HG02798 (cell line): ENCODE results near the gene DUSP28.
"Not testable (repeated sequence)": the region's sequence is repeated elsewhere in the genome, so short reads cannot be mapped to it uniquely, and the experiment has no call there.

ENCODE experiments used
- ATAC-seq: cut with Tn5 transposase; IDR thresholded peaks from one replicate; pipeline ENCODE4 v1.9.1; 2021; ENCODE audit warnings: mild to moderate bottlenecking; ENCODE audit not compliant: unreplicated experiment, poor library complexity

DUSP28 gene

DNA sequence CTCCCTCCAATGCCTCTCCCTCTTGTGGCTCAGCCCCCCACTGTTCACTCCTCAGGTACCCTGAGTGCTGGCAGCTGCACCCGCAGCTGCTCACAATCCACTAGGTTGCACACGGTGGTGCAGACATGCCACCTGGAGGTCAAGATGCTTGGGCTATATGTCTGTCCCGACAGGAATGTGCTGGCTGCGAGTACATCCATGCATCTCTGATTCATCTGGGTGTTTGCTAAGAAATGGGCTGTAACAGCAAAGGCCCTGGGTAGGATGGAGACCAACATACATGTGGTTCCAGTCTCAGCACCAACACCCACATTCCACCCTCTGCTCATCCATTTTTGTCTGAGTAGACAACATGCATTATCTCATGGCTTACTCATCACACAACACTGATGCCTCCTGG, 33.6 kb upstream of the DUSP28 start:
- no peak for ATAC-seq

DNA sequence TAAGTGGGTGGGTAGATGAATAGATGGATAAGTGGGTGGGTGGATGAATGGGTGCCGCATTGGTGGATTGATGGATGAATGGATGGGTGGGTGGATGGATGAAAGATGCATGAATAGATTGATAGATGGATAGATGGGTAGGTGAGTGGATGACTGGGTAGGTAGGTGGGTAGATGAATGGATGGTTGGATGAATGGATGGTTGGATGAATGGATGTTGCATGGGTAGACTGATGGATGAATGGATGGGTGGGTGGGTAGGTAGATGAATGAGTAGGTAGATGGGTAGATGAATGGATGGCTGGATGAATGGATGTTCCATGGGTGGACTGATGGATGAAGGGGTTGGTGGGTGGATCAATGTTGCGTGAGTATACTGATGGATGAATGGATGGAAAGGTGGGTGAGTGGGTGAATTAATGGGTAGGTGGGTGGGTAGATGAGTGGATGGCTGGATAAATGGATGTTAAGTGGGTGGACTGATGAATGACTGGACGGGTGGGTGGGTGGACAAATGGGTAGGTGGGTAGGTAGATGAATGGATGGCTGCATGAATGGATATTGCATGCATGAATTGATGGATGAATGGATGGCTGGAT, 32.9 kb upstream of the DUSP28 start:
- no peak for ATAC-seq

DNA sequence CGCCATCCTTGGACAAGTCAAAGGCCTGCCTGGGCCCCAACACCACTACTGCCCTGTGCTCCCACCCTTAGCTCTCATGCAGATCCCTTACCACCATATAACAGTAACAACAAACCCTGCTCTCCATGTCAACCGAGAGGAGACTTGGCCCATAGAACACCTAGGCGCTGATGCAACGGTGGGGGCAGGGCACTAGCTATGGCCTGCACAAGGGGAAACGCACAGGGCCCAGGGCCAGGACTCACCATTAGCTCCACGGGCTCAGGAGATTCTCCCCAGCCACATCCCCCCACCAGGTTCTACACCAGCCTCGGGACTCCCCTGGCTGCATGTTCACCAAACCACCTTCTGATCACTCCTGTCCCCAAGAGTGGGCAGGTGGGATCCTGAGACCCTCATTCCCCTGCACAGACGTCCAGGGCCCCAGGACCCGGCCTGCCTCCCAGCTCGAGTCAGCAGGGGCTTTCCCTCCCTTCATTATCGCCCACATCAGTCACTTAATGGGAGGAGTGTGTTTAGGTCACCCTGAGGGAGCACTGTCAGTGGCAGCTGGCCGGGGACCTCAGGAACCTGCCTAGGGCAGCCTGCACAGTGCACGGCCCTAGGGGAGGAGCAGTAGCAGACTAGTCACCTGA, 31.6 kb upstream of the DUSP28 start:
- no peak for ATAC-seq

DNA sequence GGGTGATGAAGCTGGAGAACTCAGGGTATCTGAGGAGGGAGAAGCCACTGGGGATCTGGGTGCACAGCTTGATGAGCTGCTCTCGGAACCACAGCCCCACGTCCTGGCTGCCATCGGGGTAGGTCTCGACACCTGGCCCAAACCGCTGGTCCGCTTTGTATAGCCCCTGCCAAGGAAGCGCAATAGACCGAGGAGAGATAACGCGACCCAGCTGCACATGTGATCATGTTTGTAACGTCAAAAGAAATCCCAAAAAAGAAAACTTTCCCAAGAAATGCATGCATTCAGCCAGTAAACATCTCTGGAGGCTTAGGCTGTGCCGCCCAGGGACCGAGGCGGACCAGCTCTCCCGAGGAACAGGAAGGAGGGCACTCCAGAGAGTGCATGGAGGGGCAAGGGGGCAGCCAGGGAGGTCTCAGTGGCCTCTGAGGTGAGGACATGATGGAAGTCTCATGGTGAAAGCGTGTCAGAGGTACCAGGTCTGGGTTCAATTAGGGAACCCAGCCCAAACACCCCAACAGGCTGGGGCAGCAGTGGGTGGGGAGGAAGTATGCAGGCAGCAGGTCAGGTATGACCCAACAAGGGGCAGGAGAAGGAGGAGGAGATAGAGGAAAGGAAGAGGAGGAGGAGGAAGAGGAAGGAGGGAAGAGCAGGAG, 30.7 kb upstream of the DUSP28 start:
- ATAC-seq = no peak

DNA sequence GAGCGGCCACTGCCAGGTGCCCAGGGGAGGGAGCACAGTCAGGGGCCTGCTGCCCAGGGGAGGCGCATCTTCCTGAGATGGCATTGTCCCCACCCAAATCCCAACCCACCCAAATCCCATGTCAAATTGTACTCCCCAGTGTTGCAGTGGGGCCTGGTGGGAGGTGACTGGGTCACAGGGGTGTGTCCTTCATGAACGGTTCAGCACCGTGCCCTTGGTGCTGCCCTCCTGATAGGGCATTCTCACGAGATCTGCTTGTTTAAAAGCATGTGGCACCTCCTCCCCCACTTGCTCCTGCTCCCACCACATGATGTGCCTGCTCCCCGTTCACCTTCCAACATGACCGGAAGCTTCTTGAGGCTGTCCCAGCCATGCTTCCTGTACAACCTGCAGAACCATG, 30.0 kb upstream of the DUSP28 start:
- no peak for ATAC-seq

DNA sequence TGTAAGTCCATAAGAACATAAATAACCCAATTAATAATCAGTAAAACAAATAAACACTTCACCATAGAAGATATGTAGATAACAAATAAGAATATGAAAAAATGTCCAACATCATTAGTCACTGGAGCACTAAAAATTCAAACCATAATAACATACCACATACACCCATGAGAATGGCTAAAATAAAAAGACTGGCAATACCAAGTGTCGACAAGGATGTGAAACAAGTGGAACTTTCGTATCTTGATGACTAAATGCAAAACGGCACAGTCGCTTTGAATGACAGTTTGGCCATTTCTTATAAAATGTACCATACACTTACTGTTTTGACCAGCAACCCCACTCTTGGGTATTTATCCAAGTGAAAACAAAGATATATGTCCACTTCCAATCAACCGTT, 29.1 kb upstream of the DUSP28 start:
- no peak for ATAC-seq

DNA sequence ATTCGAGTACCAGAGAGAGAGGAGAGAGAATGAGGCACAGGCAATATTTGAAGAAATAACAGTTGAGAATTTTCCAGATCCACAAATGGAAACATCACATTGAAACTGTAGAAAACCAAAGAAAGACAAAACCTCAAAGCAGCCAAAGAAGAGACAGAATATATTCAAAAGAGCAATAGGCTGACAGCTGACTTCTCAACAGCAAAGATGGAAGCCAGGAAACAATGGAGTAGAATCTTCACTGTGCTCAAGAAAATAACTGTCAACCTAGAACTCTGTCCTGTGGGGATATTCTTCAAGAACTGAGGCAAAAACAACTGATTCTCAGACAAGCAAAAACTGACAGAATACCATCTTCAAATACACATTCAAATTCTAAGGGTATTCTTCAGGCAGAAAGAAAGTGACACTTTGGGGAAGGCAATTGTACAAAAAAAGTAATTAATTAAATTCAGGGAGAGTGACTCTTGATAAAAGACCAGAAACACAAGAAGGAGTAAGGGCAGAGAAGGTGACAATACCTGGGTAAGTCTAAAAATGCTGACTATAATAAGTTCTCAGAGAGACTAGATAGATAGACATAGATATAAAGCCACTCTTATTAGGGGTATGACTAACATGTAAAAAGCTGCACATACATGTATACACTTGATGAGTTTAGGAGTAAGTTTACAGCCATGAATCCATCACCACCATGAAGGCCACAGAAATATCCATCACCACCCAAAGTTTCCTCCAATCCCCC, 28.0 kb upstream of the DUSP28 start:
- ATAC-seq = no peak

DNA sequence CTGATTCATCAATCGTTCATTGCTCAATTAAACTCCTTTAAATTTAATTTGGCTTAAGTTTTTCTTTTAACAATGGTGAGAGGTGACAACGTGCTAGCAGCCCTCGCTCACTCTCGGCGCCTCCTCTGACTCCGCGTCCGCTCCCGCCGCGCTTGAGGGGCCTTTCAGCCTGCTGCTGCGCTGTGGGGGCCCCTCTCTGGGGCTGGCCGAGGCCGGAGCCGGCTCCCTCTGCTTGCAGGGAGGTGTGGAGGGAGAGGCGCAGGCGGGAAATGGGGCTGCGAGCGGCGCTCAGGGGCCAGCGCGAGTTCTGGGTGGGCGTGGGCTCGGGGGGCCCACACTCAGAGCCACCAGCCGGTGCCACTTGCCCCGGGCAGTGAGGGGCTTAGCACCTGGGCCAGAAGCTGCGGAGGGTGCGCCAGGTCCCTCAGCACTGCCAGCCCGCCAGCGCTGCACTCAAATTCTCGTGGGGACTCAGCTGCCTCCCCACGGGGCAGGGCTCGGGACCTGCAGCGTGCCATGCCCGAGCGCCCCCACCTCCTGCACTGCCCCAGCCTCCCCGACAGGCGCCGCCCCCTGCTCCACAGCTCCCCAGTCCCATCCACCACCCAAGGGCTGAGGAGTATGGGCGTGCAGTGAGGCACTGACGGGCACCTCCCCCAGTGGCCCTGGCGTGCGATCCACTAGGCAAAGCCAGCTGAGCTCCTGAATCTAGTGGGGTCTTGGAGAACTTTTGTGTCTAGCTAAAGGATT, 22.0 kb upstream of the DUSP28 start:
- ATAC-seq = no peak

DNA sequence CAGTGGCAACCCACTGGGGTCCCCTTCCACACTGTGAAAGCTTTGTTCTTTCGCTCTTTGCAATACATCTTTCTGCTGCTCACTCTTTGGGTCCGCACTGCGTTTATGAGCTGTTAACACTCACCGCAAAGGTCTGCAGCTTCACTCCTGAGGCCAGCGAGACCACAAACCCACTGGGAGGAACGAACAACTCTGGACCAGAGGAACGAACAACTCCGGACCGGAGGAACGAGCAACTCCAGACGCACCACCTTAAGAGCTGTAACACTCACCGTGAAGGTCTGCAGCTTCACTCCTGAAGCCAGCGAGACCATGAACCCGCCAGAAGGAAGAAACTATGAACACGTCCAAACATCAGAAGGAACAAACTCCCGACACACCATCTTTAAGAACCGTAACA, 21.1 kb upstream of the DUSP28 start:
- ATAC-seq = not testable (repeated sequence)

DNA sequence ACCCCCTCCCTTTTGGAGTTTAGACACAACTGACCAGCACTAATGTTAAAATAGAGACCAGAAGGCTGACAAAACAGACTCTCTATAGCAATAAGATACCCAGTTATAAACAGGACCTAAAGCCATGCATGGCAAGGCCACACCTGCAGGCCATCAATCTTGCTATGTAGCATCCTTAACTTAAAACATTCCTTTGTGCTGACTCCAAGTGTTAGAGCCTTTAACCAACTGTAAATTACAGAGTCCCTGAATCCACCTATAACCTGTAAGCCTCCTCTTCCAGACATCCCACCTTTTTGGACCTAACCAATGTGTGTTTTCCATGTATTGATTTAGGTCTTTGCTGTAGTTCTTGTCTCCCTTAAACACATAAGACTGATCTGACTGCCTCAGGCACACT, 20.3 kb upstream of the DUSP28 start:
- ATAC-seq = no peak

DNA sequence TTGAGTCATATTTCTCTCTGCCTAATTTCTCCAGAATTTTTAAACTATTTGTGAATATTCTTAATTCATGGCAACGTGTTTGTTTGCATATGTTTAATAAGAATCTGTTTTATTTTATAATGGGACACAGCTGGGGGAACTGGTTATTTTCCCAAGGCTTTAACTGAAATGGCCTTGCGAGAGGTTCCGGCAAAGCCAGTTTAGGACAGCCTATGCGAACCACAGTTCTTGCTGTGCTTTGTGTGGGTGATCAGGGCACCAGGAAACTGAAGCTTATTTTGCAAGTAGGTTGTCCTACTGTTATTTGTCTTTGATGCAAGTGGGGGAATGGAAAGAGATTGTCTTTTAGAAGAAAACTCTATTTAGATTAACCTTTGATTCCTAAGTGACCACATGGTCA, 8.9 kb upstream of the DUSP28 start:
- ATAC-seq = no peak

DNA sequence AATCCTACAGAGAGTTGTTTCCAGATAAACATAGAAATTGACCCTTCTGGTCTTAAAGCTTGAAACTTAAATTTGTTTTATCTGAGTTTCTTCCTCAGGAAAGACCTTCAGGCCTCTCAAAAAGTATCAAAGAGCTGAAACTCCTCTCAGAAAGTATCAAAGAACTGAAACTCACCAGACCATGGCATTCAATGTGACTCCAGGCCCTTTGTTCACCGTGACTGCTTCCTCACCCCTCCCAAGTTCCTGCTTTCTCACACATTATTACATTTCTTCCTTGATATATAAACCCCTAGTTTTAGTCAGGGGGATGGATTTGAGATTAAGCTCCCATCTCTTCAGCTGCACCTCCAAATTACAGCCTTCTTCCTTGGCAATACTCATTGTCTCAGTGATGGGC, 8.3 kb upstream of the DUSP28 start:
- ATAC-seq = no peak

DNA sequence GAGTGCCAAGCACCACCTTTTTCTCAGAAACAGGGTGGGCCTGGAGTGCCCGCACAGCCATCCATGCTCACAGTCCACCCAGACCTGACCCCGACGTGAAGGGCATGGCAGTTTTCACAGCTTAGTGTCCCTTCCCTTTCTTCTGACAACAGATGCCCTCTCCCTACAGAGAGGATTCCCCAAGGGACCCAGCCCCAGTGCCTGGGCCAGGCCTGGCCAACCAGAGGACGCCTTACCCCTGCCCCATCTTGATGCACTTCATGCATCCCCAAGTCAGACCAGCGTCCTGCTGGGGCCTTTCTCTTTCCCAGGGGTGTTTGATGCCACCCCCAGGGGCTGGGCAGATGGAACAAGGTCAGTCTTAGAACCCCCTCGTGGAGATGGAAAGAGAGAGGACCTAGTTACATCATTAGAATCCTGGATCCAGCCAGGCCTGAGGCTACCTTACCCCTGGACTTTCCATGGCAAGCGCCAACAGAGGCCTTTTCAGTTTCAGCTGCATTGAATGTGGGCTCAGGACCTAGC, 6.1 kb upstream of the DUSP28 start:
- no peak for ATAC-seq

DNA sequence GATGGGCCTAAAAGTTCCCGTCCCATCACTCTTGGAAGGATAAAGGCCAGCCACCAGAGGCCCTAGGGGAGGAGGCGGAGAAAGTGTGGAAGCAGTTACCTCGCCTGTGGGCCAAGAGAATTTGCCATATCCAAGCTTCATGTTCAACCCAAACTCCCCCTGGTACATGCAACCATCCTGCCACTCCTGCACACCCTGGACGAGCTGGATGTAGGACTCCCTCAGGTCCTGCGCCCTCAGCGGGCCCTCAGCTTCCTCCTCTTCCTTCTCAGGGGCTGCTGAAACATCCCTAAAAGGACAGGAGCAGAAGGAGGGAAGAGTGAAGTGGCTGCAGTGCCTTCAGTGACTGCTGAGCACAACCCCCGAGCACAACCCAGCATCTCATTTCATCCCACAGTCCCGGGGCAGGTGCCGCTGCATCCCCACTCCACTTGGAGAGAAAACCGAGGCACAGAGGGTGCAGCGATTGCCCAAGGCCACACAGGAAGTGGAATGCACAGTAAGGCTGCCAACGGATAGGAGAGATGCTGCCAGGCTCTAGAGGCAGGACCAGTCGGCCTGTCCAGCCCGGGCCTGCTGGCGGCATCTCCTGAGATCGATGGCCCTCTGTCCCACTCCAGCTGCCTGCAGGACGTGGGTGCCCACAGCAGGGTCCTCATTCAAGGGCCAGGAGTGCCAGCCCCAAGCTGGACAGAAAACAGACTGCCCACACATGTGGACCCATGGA, 5.2 kb upstream of the DUSP28 start:
- no peak for ATAC-seq

DNA sequence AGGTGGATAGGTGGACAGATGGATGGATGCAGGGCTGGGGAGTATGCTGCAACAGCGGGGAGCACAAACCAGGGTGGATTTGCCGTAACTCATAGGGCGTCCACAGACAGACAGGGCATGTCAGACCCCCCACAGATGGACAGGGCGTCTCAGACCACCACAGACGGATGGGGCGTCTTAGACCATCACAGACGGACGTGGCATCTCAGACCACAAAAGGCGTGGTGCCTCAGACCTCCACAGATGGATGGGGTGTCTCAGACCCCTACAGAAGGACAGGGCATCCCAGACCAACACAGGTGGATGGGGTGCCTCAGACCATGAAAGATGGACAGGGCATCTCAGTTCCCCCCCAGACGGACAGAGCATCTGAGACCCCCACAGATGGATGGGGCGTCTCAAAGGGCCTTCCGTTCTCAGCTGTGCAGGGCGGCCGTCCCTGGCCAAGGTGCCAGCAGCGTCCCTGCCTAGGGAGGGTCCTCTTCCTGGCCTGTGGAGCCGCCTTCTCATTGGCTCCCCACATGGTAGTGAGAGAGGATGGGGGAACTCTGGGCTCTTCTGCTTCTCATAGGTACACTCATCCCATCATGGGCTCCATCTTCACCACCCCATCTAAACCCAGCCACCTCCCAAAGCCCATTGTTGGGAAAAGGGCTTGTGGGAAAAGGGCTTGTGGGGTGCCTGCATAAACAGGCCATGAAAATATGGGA, 4.5 kb upstream of the DUSP28 start:
- ATAC-seq = no peak

DNA sequence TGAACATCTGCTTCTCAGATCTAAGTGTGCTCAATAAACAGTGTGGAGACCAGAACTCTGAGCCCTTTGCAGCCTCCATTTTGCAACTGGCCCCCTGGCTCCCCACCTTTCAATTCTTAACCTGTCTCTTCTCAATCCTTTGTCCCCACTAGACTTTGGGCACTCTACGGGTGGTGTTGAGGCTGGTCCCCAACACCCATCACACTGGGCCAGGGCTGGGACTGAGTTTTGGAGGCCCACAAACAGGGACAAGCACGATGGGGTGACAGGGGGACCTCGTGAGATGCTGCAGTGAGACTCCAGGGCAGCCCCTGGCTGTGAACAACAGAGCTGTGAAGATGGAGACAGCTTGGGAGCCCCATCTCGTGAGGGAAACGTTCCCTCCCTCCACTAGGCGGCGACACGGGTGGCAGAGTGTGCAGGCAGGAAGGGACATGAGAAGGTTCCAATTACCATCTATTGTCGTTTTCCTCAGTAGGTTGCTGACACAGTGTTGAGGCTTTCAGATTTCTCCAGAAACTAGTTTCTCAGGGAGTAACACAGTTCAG, 3.5 kb upstream of the DUSP28 start:
- no peak for ATAC-seq

DNA sequence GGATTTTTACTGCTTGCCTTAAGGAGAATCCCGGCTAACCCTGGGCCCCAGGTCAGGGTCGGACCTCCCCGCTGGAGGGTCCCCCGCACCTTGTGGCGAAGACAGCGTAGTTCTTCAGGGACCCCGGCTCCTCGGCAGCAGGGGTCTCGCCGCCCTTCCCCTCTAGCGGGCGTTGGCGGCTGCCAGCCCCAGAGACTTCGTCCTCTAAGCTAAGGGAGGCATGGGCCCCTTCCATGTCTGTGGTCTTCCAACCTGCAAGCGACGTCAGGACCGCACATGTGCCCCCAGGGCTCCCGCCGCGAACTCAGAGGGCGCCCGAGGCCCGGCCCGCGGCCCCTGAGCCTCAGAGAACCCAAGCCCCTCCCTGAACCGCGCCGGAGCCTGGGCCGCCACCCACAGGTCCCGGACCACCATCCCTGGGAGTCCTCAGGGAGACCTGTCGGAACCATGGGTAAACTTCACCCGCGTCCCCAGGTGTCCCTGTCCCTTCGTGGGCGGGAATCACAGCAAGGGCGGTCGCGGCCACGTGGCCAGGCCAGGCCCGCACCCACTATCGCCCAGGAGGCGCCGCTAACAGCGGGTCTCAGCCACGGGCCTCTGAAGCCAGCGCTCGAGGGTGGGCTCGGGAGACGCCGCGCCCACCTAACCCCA, 2.9 kb upstream of the DUSP28 start:
- no peak for ATAC-seq

DNA sequence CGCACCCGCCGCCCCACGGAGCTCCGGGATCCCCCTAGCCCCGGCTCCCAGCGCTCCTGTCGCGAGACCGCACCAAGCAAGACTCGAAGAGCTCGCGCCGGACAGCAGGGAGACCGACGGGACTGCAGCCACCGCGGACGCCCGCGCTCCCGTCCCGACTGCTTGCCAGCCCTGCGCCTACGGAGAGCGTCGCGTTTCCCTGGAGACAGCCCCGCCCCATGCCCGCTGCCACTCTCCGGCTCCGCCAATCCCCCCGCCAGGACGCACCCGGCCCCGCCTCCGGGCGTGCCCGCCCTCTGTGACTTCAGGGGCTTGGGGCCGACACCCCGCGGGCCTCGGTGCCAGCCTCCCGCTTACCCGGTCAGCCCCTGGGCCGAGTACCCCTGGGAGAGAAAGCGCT, 2.3 kb upstream of the DUSP28 start, which contains the start of gene ANKMY1:
Gene ANKMY1, minus strand, starts transcription at position 181 of the 400 bp plus-strand sequence. CDS start 653 bp downstream, outside the sequence.
- ATAC-seq = no peak
